H1 (cell line): ENCODE measurements around the gene SKAP2. TPM values are rescaled to one million over a fixed set of nuclear protein-coding genes. Genes with fewer than 3 reads are reported as not detected.

ENCODE experiments used
- CTCF ChIA-PET: fragments of 300-600 bp; sonication (Branson Sonifier 250); formaldehyde crosslinking; loops from one replicate; lab custom pipeline; 2021; ENCODE audit not compliant: partially characterized antibody; lab: Charles Lee
- POLR2A ChIA-PET: fragments of 300-600 bp; sonication (Branson Sonifier 250); formaldehyde crosslinking; loops from one replicate; lab custom pipeline; 2021; ENCODE audit warnings: inconsistent platforms; ENCODE audit not compliant: partially characterized antibody; lab: Charles Lee
- DNase-seq, 2 experiments: peaks; one replicate each; pipeline versions ENCODE4 v3.0.0 to v3.0.0-alpha.2; 2010 to 2022; ENCODE audit warnings: low spot score in 2 of 2, low read depth in 1 of 2, mixed read lengths in 1 of 2
- FAIRE-seq: peaks from 2 replicates; lab custom pipeline; 2011; peaks lifted over from hg19 to GRCh38; lab: Jason Lieb, UNC
- H2AFZ ChIP-seq: 2 replicates; pipeline ENCODE4 v1.8.1; 2012; ENCODE audit warnings: low read length, inconsistent platforms
- H2AK5ac ChIP-seq: 2 replicates; pipeline ENCODE4 v1.6.1; 2013; ENCODE audit warnings: low read depth, low read length
- H2BK120ac ChIP-seq: replicated peaks from 2 replicates; pipeline ENCODE3; 2013; ENCODE audit warnings: low read depth, low read length, inconsistent platforms
- H2BK12ac ChIP-seq: 2 replicates; pipeline ENCODE4 v1.6.1; 2013; ENCODE audit warnings: low read depth, low read length
- H2BK15ac ChIP-seq: 2 replicates; pipeline ENCODE4 v1.6.1; 2013; ENCODE audit warnings: low read length
- H2BK20ac ChIP-seq: 2 replicates; pipeline ENCODE4 v1.6.1; 2013; ENCODE audit warnings: low read length
- H2BK5ac ChIP-seq: 2 replicates; pipeline ENCODE4 v1.6.1; 2013; ENCODE audit warnings: low read depth, low read length
- H3K14ac ChIP-seq: 2 replicates; pipeline ENCODE4 v1.6.1; 2013; ENCODE audit warnings: inconsistent platforms; ENCODE audit not compliant: insufficient read length
- H3K18ac ChIP-seq: 2 replicates; pipeline ENCODE4 v1.6.1; 2013; ENCODE audit warnings: low read length; ENCODE audit errors: extremely low read depth
- H3K23ac ChIP-seq: 2 replicates; pipeline ENCODE4 v1.6.1; 2013; ENCODE audit warnings: inconsistent platforms; ENCODE audit not compliant: insufficient read length
- H3K23me2 ChIP-seq: 2 replicates; pipeline ENCODE4 v1.6.1; 2013; ENCODE audit warnings: low read depth, low read length
- H3K27ac ChIP-seq: 2 replicates; pipeline ENCODE4 v1.6.1; 2011; ENCODE audit warnings: low read depth, low read length, inconsistent platforms
- H3K27me3 ChIP-seq, 4 experiments: replicated peaks in 1 of 4; 1 replicate in 1 of 4; 2 replicates in 3 of 4; pipeline versions ENCODE4 v1.6.1 to v1.8.1; 2011 to 2013; ENCODE audit warnings: low read length in 3 of 4, mild to moderate bottlenecking in 3 of 4, inconsistent platforms in 2 of 4, mixed read lengths in 2 of 4, moderate library complexity in 1 of 4; ENCODE audit not compliant: control insufficient read depth in 3 of 4, insufficient read depth in 3 of 4; ENCODE audit errors: extremely low read depth in 1 of 4
- H3K36me3 ChIP-seq, 4 experiments: 2 replicates each; pipeline versions ENCODE4 v1.6.1 to v1.8.1; 2011 to 2013; ENCODE audit warnings: mild to moderate bottlenecking in 4 of 4, low read length in 3 of 4, moderate library complexity in 2 of 4, control low read depth in 1 of 4, inconsistent platforms in 1 of 4; ENCODE audit not compliant: insufficient read depth in 4 of 4, control insufficient read depth in 2 of 4
- H3K4ac ChIP-seq: replicated peaks from 2 replicates; pipeline ENCODE3; 2013; ENCODE audit warnings: low read length, low read depth, mixed read lengths, inconsistent platforms; ENCODE audit not compliant: insufficient read length
- H3K4me1 ChIP-seq, 4 experiments: replicated peaks in 1 of 4; 1 replicate in 1 of 4; 2 replicates in 3 of 4; pipeline versions ENCODE4 v1.6.1 to v1.8.1; 2011 to 2013; ENCODE audit warnings: low read length in 3 of 4, inconsistent platforms in 2 of 4, mixed read lengths in 1 of 4; ENCODE audit not compliant: insufficient read depth in 4 of 4, control insufficient read depth in 3 of 4
- H3K4me2 ChIP-seq, 2 experiments: 2 replicates each; pipeline versions ENCODE4 v1.6.1 to v1.8.1; 2011 to 2013; ENCODE audit warnings: low read depth in 2 of 2, low read length in 2 of 2, control low read depth in 1 of 2, inconsistent platforms in 1 of 2, mild to moderate bottlenecking in 1 of 2; ENCODE audit not compliant: insufficient read depth in 1 of 2
- H3K4me3 ChIP-seq, 4 experiments: fragments of 200-600, 300-600 bp in 1 of 4; sonication (generic), shearing (Covaris generic), sonication (Bioruptor Twin) in 1 of 4; 2 replicates each; pipeline versions ENCODE4 v1.5.1 to v1.8.1; 2011 to 2016; ENCODE audit warnings: low read length in 4 of 4, low read depth in 3 of 4, control low read depth in 2 of 4, inconsistent platforms in 2 of 4, mild to moderate bottlenecking in 2 of 4, mixed read lengths in 1 of 4, moderate library complexity in 1 of 4; ENCODE audit not compliant: insufficient read depth in 2 of 4; ENCODE audit errors: extremely low read depth in 1 of 4
- H3K56ac ChIP-seq: replicated peaks from 2 replicates; pipeline ENCODE3; 2013; ENCODE audit warnings: low read depth, mild to moderate bottlenecking, mixed read lengths, low read length, inconsistent platforms; ENCODE audit not compliant: insufficient read length
- H3K79me1 ChIP-seq: 2 replicates; pipeline ENCODE4 v1.6.1; 2013; ENCODE audit warnings: low read depth, low read length, control low read depth
- H3K79me2 ChIP-seq, 2 experiments: 2 replicates each; pipeline versions ENCODE4 v1.6.1 to v1.8.1; 2012 to 2013; ENCODE audit warnings: low read length in 2 of 2, mild to moderate bottlenecking in 2 of 2, inconsistent platforms in 1 of 2; ENCODE audit not compliant: insufficient read depth in 2 of 2, control insufficient read depth in 1 of 2
- H3K9ac ChIP-seq, 4 experiments: replicated peaks in 1 of 4; 1 replicate in 1 of 4; 2 replicates in 3 of 4; pipeline versions ENCODE4 v1.6.1 to v1.8.1; 2011 to 2013; ENCODE audit warnings: low read depth in 3 of 4, low read length in 3 of 4, control low read depth in 2 of 4, mild to moderate bottlenecking in 2 of 4, moderate library complexity in 2 of 4, inconsistent platforms in 1 of 4; ENCODE audit errors: extremely low read depth in 1 of 4
- H3K9me3 ChIP-seq, 2 experiments: 2 replicates each; pipeline versions ENCODE4 v1.6.1 to v1.8.1; 2012 to 2013; ENCODE audit warnings: mild to moderate bottlenecking in 2 of 2, moderate library complexity in 2 of 2, control low read depth in 1 of 2, inconsistent platforms in 1 of 2, low read depth in 1 of 2, low read length in 1 of 2, mixed read lengths in 1 of 2; ENCODE audit not compliant: insufficient read depth in 2 of 2
- H4K20me1 ChIP-seq, 2 experiments: replicated peaks in 1 of 2; 2 replicates each; pipeline versions ENCODE3 to v1.8.1; 2011 to 2013; ENCODE audit warnings: inconsistent platforms in 2 of 2, low read length in 2 of 2, mild to moderate bottlenecking in 1 of 2; ENCODE audit not compliant: insufficient read depth in 2 of 2, control insufficient read depth in 1 of 2
- H4K5ac ChIP-seq: 2 replicates; pipeline ENCODE4 v1.6.1; 2013; ENCODE audit warnings: low read length, low read depth, mixed read lengths, inconsistent platforms; ENCODE audit not compliant: insufficient read length
- H4K8ac ChIP-seq: 2 replicates; pipeline ENCODE4 v1.8.0; 2013; ENCODE audit warnings: mild to moderate bottlenecking, moderate library complexity, low read length, inconsistent platforms; ENCODE audit not compliant: insufficient read depth; ENCODE audit errors: extremely low read depth
- H4K91ac ChIP-seq: replicated peaks from 2 replicates; pipeline ENCODE3; 2013; ENCODE audit warnings: low read length, mixed read lengths, inconsistent platforms; ENCODE audit not compliant: insufficient read length
- ASH2L ChIP-seq: fragments of 200-600, 300-600 bp; sonication (generic); IDR thresholded peaks from one replicate; pipeline ENCODE4 v1.7.1; 2017; ENCODE audit warnings: low read length
- CBX8 ChIP-seq: fragments of 300-800, 300-1000 bp; sonication (generic); IDR thresholded peaks from 2 replicates; pipeline ENCODE4 v1.7.1; 2016; ENCODE audit warnings: low read depth, low read length, borderline replicate concordance
- CTBP2 ChIP-seq: IDR thresholded peaks from 2 replicates; pipeline ENCODE4 v1.7.0; 2011; ENCODE audit warnings: borderline replicate concordance, mild to moderate bottlenecking, moderate library complexity, mixed read lengths, low read length; ENCODE audit not compliant: insufficient read depth, insufficient read length
- EGR1 ChIP-seq: IDR thresholded peaks from 2 replicates; pipeline ENCODE4 v1.6.1; 2011; ENCODE audit warnings: low read depth, low read length, borderline replicate concordance
- EP300 ChIP-seq, 2 experiments: IDR thresholded peaks; 1 replicate in 1 of 2; 2 replicates in 1 of 2; pipeline ENCODE4 v1.6.1; 2011 to 2012; ENCODE audit warnings: low read depth in 2 of 2, low read length in 2 of 2, mild to moderate bottlenecking in 2 of 2, borderline replicate concordance in 1 of 2, inconsistent platforms in 1 of 2, moderate library complexity in 1 of 2
- HDAC6 ChIP-seq: IDR thresholded peaks from one replicate; pipeline ENCODE4 v1.7.1; 2012; ENCODE audit warnings: low read depth, mild to moderate bottlenecking, inconsistent platforms, low read length, moderate library complexity
- JUND ChIP-seq: IDR thresholded peaks from 2 replicates; pipeline ENCODE4 v1.6.1; 2011; ENCODE audit warnings: mild to moderate bottlenecking, improper control_type of control experiment, low read length
- MAFK ChIP-seq: IDR thresholded peaks from 2 replicates; pipeline ENCODE4 v1.6.1; 2012; ENCODE audit warnings: low read depth, mild to moderate bottlenecking, improper control_type of control experiment, low read length
- PHF8 ChIP-seq: fragments of 200-600 bp; sonication (generic); conservative IDR thresholded peaks from 2 replicates; pipeline ENCODE4 v1.7.1; 2012; ENCODE audit warnings: low read depth, mild to moderate bottlenecking, inconsistent platforms, low read length, moderate library complexity
- POU5F1 ChIP-seq: IDR thresholded peaks from 2 replicates; pipeline ENCODE4 v1.6.1; 2011; ENCODE audit warnings: low read depth, mild to moderate bottlenecking, low read length, moderate library complexity
- SP2 ChIP-seq: IDR thresholded peaks from 2 replicates; pipeline ENCODE4 v1.6.1; 2012; ENCODE audit warnings: mild to moderate bottlenecking, low read length, inconsistent platforms
- TEAD4 ChIP-seq: IDR thresholded peaks from 2 replicates; pipeline ENCODE4 v1.6.1; 2012; ENCODE audit warnings: low read depth, low read length, inconsistent platforms, mixed read lengths
- WGBS, 2 experiments: shearing (Covaris generic) in 1 of 2; methylation state at CpG; one replicate each; pipeline versions ENCODE4 v1.1.6 to v1.1.7; 2013 to 2015; ENCODE audit warnings: low lambda C conversion rate in 2 of 2, mixed read lengths in 2 of 2, inconsistent platforms in 1 of 2, low coverage in 1 of 2, missing lambda C conversion rate in 1 of 2; ENCODE audit not compliant: insufficient replicate concordance in 2 of 2, insufficient coverage in 1 of 2, insufficient read length in 1 of 2; ENCODE audit errors: extremely low coverage in 1 of 2, missing lambda C conversion rate in 1 of 2; 5-methylcytosine and 5-hydroxymethylcytosine counted together
- polyA plus RNA-seq, 7 experiments: library from polyadenylated mRNA; depleted of rRNA in 3 of 7; stranded (reverse) in 5 of 7; unstranded in 2 of 7; fragments of >200 nt in 5 of 7; fragments of 200-250 nt in 2 of 7; gene quantifications; 1 replicate in 5 of 7; 2 replicates in 1 of 7; 4 replicates in 1 of 7; pipeline versions ENCODE4 v1.2.1 to v1.2.3, GENCODE V29; 2011 to 2013; ENCODE audit warnings: missing spikeins in 2 of 7, mixed read lengths in 2 of 7
- total RNA-seq: library from RNA; stranded (reverse); fragmentation: NEBNext Ultra II Directional; extraction: Animal tissue kit (Norgen Biotek cat#: 25700); gene quantifications from 2 replicates; pipeline ENCODE4 v1.2.1, GENCODE V29; 2021
- TF ChIP-seq, protein P1 (sequence below): IDR thresholded peaks from 2 replicates; pipeline ENCODE4 v1.6.1; 2011; ENCODE audit warnings: low read length, improper control_type of control experiment

Gene SKAP2
- total and polyA plus RNA-seq, 2 of the 8 experiments (the other 6 are each of a cell fraction or from before 2014, with no cell fraction given) = 0.53 to 5.1 TPM

DNA sequence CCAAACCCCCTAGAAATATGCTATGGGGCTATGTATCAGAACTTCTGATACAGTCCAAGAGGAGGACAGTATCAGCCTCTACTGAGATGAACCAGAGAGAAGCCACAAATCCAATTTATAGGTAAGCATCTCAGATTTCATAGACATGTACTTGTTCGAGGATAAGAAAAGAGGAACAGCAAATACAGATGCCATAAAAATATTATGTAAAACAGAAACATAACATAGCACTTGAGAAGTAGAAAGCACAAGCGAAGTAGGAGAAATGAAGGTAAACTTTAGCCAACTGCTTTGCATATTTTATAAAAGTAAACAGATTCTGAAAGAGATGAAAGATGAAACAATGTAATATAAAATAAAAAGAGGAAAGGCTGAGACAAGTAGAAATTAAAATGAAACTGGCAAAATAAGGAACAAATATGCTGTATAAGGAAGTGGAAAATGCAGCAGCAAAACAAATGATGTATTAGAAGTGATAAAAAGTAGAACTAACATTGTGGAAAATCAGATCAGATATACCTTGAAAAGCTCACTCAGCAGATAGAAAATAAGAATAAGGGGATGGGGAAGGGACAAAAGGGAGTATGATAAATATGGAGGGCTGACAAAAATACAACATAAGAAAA is 135.1 kb downstream of the SKAP2 start:
- no peak overlapping the region for H4K91ac ChIP-seq
- no peak for DNase-seq
- FAIRE-seq = no peak
- ChIA-PET CTCF (no interaction called here), POLR2A (no interaction called here)
- H2AK5ac ChIP-seq = no peak overlapping the region
- no peak overlapping the region for H4K5ac ChIP-seq
- H2BK120ac ChIP-seq = no peak overlapping the region
- no peak overlapping the region for H3K4me3 ChIP-seq
- H3K23ac ChIP-seq = no peak overlapping the region
- H2AFZ ChIP-seq = no peak overlapping the region
- H3K56ac ChIP-seq = no peak overlapping the region
- no peak overlapping the region for H4K8ac ChIP-seq
- no peak overlapping the region for H2BK20ac ChIP-seq
- no peaks in the 10 kb centered on the region for H3K79me1 ChIP-seq
- H3K4me1 ChIP-seq = no peaks in the 10 kb centered on the region
- no peak overlapping the region for H2BK5ac ChIP-seq
- H3K9ac ChIP-seq = no peak overlapping the region
- H2BK15ac ChIP-seq = no peak overlapping the region
- no peaks in the 10 kb centered on the region for H3K27me3 ChIP-seq
- H3K4ac ChIP-seq = no peak overlapping the region
- H3K27ac ChIP-seq = no peak overlapping the region
- no peaks in the 10 kb centered on the region for H3K9me3 ChIP-seq
- H3K14ac ChIP-seq = no peak overlapping the region
- H3K36me3 ChIP-seq = no peaks in the 10 kb centered on the region
- H2BK12ac ChIP-seq = no peak overlapping the region
- WGBS, 2 experiments = 91% methylated on average over 2 of the region's 2 CpGs; no CpG with 5 or more reads in 1 of the 2 experiments
- H3K79me2 ChIP-seq = no peaks in the 10 kb centered on the region
- no peak overlapping the region for H3K4me2 ChIP-seq
- no peak overlapping the region for H3K18ac ChIP-seq
- H3K23me2 ChIP-seq = no peaks in the 10 kb centered on the region
- no peaks in the 10 kb centered on the region for H4K20me1 ChIP-seq
- TF ChIP-seq, protein P1, sequence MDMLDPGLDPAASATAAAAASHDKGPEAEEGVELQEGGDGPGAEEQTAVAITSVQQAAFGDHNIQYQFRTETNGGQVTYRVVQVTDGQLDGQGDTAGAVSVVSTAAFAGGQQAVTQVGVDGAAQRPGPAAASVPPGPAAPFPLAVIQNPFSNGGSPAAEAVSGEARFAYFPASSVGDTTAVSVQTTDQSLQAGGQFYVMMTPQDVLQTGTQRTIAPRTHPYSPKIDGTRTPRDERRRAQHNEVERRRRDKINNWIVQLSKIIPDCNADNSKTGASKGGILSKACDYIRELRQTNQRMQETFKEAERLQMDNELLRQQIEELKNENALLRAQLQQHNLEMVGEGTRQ = no peak
- TF ChIP-seq CTBP2 (no peak), HDAC6 (no peak), EP300 (IDR thresholded peaks at IDR 0.05; ENCODE audit: borderline replicate concordance in 1 of 2, low read depth in 2 of 2, low read length in 2 of 2) (no peak), TEAD4 (no peak), CBX8 (no peak), ASH2L (no peak), POU5F1 (no peak), EGR1 (no peak), MAFK (no peak), SP2 (no peak), JUND (no peak), PHF8 (no peak)
